ENCODE data around the gene PSMA6. TPM values are rescaled to one million over a fixed set of nuclear protein-coding genes. Genes with fewer than 3 reads are reported as not detected.

The PSMA6 gene
- total RNA-seq, 1 experiment from 2014 or later: 210 TPM

- no peak for TF ChIP-seq OVOL2 (CRISPR knock-in tag; IDR thresholded peaks at IDR 0.05; ENCODE audit: borderline replicate concordance)
These were observed 33.8 kb upstream of the PSMA6 start (continued) for GRCh38 chr14:35258420-35258819.

- TF ChIP-seq USF1 (CRISPR knock-in tag; IDR thresholded peaks at IDR 0.05) (no peak), STAT6 (CRISPR knock-in tag; conservative IDR thresholded peaks at IDR 0.05; ENCODE audit: low read depth) (no peak), ZNF281 (CRISPR knock-in tag; IDR thresholded peaks at IDR 0.05) (no peak), TP53 (CRISPR knock-in tag; IDR thresholded peaks at IDR 0.05) (no peak), CBFB (CRISPR knock-in tag; IDR thresholded peaks at IDR 0.05; ENCODE audit: low read depth) (no peak), ATF3 (CRISPR knock-in tag; conservative IDR thresholded peaks at IDR 0.05) (no peak), AR (CRISPR knock-in tag; IDR thresholded peaks at IDR 0.05) (no peak), CTCF (IDR thresholded peaks at IDR 0.05) (no peak), USF2 (CRISPR knock-in tag; IDR thresholded peaks at IDR 0.05) (no peak), RORB (CRISPR knock-in tag; IDR thresholded peaks at IDR 0.05) (no peak), E2F1 (CRISPR knock-in tag; IDR thresholded peaks at IDR 0.05) (no peak), FOXK1 (CRISPR knock-in tag; IDR thresholded peaks at IDR 0.05) (no peak), ZNF232 (CRISPR knock-in tag; IDR thresholded peaks at IDR 0.05) (no peak), ZNF138 (CRISPR knock-in tag; conservative IDR thresholded peaks at IDR 0.05) (no peak), SOX15 (CRISPR knock-in tag; IDR thresholded peaks at IDR 0.05) (no peak), HMGA2 (CRISPR knock-in tag; IDR thresholded peaks at IDR 0.05) (no peak)
- ChIA-PET CTCF (interaction anchor here (1.0 kb wide), 1 partner anchor 121 kb away, joined by 3 read pairs; no protein-coding TSS in a partner anchor), POLR2A (no interaction called here)
- ATAC-seq (no peak), DNase-seq (ENCODE audit: low spot score) (no peak)
- H3K4me3 Mint-ChIP-seq: no peak overlapping the region
- no peaks in the 10 kb centered on the region for H3K27me3 Mint-ChIP-seq (ENCODE audit: low read depth)
- H3K9me3 Mint-ChIP-seq: peaks cover 9% of the 10 kb centered on the region
- H3K36me3 Mint-ChIP-seq: peaks cover 14% of the 10 kb centered on the region
- H3K4me1 Mint-ChIP-seq: no peaks in the 10 kb centered on the region
- H3K27ac Mint-ChIP-seq: no peak overlapping the region
These were observed 30.4 kb upstream of the PSMA6 start for GRCh38 chr14:35261774-35262173.
